ENCODE results near the gene DFFB. TPM values are rescaled to one million over a fixed set of nuclear protein-coding genes. Genes with fewer than 3 reads are reported as not detected.

DFFB gene
- total and polyA plus RNA-seq, 5 experiments from 2014 or later, result 8.5 to 21.1 (median 12.5) TPM

DNA sequence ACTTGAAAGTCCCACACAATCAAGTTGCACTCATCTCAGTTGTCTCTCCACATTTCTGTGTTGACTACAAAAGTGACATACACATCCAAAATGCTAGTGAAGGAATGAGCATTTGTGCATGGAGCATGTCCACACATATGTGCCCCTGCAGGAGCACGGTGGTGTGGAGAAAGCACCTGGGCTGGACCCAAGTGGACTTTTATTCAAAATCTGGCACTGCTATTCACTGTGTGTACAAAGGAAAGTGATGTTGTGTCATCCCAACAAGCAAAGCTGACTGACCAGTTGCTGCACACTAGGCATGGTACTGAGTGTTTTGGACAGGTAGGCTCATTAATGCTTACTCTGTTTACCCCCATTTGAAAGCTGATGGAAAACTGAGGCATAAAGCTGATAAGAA, 19.6 kb upstream of the DFFB start:
- Mint-ChIP-seq H3K27ac (no peak overlapping the region), H3K36me3 (peaks cover 15 to 88% (median 44%) of the 10 kb centered on the region in 3 donors), H3K9me3 (peaks cover 0 to 10% (median 0%) of the 10 kb centered on the region in 9 donors), H3K27me3 (no peaks in the 10 kb centered on the region), H3K4me1 (no peaks in the 10 kb centered on the region), H3K4me3 (no peak overlapping the region)
- DNase-seq, result no peak
- POLR2A ChIA-PET, result no interaction called here
- no peak for ATAC-seq

DNA sequence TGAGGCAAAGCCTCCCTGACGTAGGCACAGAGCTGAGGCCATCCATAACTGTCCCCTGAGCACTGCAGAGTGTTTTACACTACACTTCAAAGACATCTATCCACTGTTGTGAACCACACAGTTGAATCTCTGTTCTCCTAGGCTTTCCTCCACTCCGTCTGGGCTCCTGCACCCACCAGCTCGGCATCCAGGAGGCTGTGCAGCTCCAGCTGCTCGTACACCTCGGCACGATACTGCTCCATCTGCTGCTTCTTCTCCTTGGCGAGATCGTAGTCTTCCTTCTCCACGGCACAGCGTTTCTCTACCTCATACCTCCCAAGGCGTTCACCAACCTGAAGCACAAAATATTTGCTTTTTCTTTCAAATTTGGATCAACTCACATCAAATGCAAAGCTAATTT, 18.5 kb upstream of the DFFB start:
- DNase-seq (no peak), ATAC-seq (no peak)
- POLR2A ChIA-PET, result no interaction called here
- Mint-ChIP-seq H3K27ac (peak overlapping the region in 1 of 10 donors; percentile 53), H3K4me1 (no peaks in the 10 kb centered on the region), H3K36me3 (peaks cover 15 to 89% (median 44%) of the 10 kb centered on the region in 3 donors), H3K27me3 (no peaks in the 10 kb centered on the region), H3K4me3 (no peak overlapping the region), H3K9me3 (peaks cover 0 to 10% (median 0%) of the 10 kb centered on the region in 9 donors)

DNA sequence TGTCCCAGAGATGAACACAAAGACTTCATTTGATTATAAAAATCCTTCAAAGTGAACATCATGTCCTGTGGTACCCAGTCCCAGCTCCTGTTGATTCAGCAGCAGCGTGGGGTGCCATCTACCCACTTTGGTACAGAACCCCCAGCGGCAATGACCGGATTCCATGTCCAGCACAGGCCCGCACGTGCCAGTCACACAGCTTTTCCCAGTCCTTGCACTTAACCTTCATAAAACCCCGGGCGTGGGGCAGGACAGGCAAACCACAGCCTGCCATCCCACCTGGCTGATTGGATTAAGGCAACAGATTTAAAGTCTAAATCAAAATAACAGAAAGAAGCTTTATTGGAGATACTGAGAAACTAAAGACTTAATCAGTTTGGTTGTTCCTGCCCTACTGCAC, 15.8 kb upstream of the DFFB start:
- Mint-ChIP-seq H3K4me1 (no peaks in the 10 kb centered on the region), H3K27ac (no peak overlapping the region), H3K27me3 (no peaks in the 10 kb centered on the region), H3K36me3 (peaks cover 15 to 85% (median 42%) of the 10 kb centered on the region in 3 donors), H3K9me3 (peaks cover 0 to 10% (median 0%) of the 10 kb centered on the region in 9 donors), H3K4me3 (no peak overlapping the region)
- ATAC-seq (no peak), DNase-seq (no peak)
- POLR2A ChIA-PET, result no interaction called here

DNA sequence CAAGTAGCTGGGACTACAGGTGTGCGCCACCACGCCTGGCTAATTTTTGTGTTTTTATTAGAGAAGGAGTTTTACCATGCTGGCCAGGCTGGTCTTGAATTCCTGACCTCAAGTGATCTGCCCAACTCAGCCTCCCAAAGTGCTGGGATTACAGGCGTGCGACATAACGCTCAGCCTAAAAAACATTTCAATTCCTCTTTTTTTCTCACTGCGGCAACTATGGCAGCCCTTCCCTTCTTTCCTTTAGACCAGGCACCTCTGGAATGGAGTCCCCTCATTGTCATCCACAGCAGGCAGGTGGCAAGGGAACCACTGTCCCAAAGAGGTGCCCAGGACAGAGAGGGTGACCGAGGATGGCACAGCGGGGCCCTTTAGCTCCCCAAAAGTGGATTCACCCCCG, 14.4 kb upstream of the DFFB start:
- no peak for ATAC-seq
- H3K27ac Mint-ChIP-seq, result no peak overlapping the region
- H3K4me1 Mint-ChIP-seq, result no peaks in the 10 kb centered on the region
- peaks cover 19 to 85% (median 36%) of the 10 kb centered on the region in 3 donors for H3K36me3 Mint-ChIP-seq
- no peak overlapping the region for H3K4me3 Mint-ChIP-seq
- peaks cover 0 to 4% (median 0%) of the 10 kb centered on the region in 9 donors for H3K9me3 Mint-ChIP-seq
- no peak for DNase-seq
- H3K27me3 Mint-ChIP-seq, result no peaks in the 10 kb centered on the region
- POLR2A ChIA-PET, result no interaction called here

GRCh38 chr1:3846541-3846940, 10.7 kb upstream of the DFFB start:
- H3K4me3 Mint-ChIP-seq, result no peak overlapping the region
- H3K27ac Mint-ChIP-seq, result no peak overlapping the region
- no peaks in the 10 kb centered on the region for H3K9me3 Mint-ChIP-seq
- H3K36me3 Mint-ChIP-seq, result peaks cover 4 to 83% (median 23%) of the 10 kb centered on the region in 3 donors
- H3K27me3 Mint-ChIP-seq, result no peaks in the 10 kb centered on the region
- POLR2A ChIA-PET, result no interaction called here
- peaks cover 0 to 2% (median 0%) of the 10 kb centered on the region in 4 donors for H3K4me1 Mint-ChIP-seq
- DNase-seq (no peak), ATAC-seq (no peak)

GRCh38 chr1:3847081-3847480, 10.2 kb upstream of the DFFB start:
- no peak for ATAC-seq
- Mint-ChIP-seq H3K27me3 (no peaks in the 10 kb centered on the region), H3K27ac (no peak overlapping the region), H3K9me3 (no peaks in the 10 kb centered on the region), H3K4me1 (peaks cover 0 to 2% (median 0%) of the 10 kb centered on the region in 4 donors), H3K4me3 (no peak overlapping the region), H3K36me3 (peaks cover 4 to 81% (median 20%) of the 10 kb centered on the region in 3 donors)
- DNase-seq, result no peak
- POLR2A ChIA-PET, result no interaction called here

DNA sequence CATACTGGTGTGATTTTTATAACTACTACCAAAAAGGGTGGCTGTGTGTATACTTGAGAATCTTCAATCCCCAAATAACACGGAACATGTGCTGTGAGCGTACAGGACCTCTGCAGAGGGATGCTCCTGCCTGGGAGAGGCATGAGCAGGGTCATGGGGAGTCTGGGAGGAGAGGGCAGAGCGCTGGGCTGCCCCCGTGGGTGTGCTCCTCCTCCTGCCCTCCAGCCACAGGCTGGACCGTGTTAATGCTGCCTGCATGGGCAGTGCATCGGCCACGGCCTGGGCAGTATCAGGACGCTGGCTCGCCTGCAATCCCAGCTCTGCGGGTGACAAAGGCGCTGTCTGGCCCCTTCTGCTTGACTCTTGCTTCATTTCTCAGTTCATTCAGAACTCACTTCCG, 6.4 kb upstream of the DFFB start:
- H3K9me3 Mint-ChIP-seq, result no peaks in the 10 kb centered on the region
- peaks cover 4 to 58% (median 14%) of the 10 kb centered on the region in 3 donors for H3K36me3 Mint-ChIP-seq

DNA sequence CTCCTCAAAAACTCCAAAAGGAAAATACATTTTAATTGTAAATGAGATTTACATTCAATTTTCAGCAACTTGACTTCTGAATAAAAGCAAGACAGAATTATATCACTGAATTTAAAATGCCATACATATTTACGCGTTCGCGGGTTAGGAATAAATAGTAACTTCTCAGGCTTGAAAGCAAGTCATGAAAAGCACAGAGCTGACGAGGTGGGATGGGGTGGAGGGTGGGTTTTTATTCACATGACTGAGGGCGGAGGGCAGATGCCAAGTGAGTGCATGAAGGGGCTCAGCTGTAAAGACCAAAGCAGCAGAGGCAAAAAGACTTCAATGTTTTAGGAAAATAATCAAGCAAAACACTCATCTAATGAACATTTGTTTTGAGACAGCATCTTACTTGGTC, 6.0 kb upstream of the DFFB start:
- Mint-ChIP-seq H3K4me1 (peaks cover 7 to 26% (median 19%) of the 10 kb centered on the region in 4 donors), H3K27ac (no peak overlapping the region), H3K36me3 (peaks cover 4 to 58% (median 14%) of the 10 kb centered on the region in 3 donors), H3K27me3 (no peaks in the 10 kb centered on the region), H3K4me3 (no peak overlapping the region), H3K9me3 (no peaks in the 10 kb centered on the region)
- DNase-seq, result no peak
- no peak for ATAC-seq
- POLR2A ChIA-PET, result no interaction called here

More for the DNA sequence above, 6.4 kb upstream of the DFFB start:
- H3K4me1 Mint-ChIP-seq, result peaks cover 7 to 22% (median 17%) of the 10 kb centered on the region in 4 donors
- DNase-seq, result no peak
- POLR2A ChIA-PET, result no interaction called here
- no peak for ATAC-seq
- peak overlapping the region in 1 of 10 donors; percentile 32 for H3K27ac Mint-ChIP-seq
- no peak overlapping the region for H3K4me3 Mint-ChIP-seq
- no peaks in the 10 kb centered on the region for H3K27me3 Mint-ChIP-seq

- Mint-ChIP-seq H3K27me3 (no peaks in the 10 kb centered on the region), H3K36me3 (peaks cover 0 to 51% (median 10%) of the 10 kb centered on the region in 3 donors), H3K9me3 (no peaks in the 10 kb centered on the region), H3K4me3 (no peak overlapping the region), H3K4me1 (peaks cover 7 to 28% (median 21%) of the 10 kb centered on the region in 4 donors), H3K27ac (no peak overlapping the region)
- ATAC-seq (no peak), DNase-seq (no peak)
- POLR2A ChIA-PET, result no interaction called here
Observed at GRCh38 chr1:3852091-3852490, 5.2 kb upstream of the DFFB start.

GRCh38 chr1:3852711-3853485, 4.4 kb upstream of the DFFB start:
- POLR2A ChIA-PET, result no interaction called here
- H3K9me3 Mint-ChIP-seq, result no peaks in the 10 kb centered on the region
- H3K36me3 Mint-ChIP-seq, result peaks cover 0 to 43% (median 6%) of the 10 kb centered on the region in 3 donors
- no peak overlapping the region for H3K4me3 Mint-ChIP-seq
- no peak for ATAC-seq
- peak overlapping the region in 1 of 10 donors; percentile 68 for H3K27ac Mint-ChIP-seq
- H3K27me3 Mint-ChIP-seq, result no peaks in the 10 kb centered on the region
- no peak for DNase-seq
- peaks cover 10 to 32% (median 27%) of the 10 kb centered on the region in 4 donors for H3K4me1 Mint-ChIP-seq

GRCh38 chr1:3857791-3858129, 484 bp downstream of the DFFB start:
- Mint-ChIP-seq H3K4me1 (peaks cover 15 to 57% (median 41%) of the 10 kb centered on the region in 4 donors), H3K27me3 (no peaks in the 10 kb centered on the region), H3K9me3 (no peaks in the 10 kb centered on the region), H3K27ac (peak overlapping the region in 4 of 10 donors; percentile 33 to 91 (median 82)), H3K4me3 (peak overlapping the region; percentile 94 to 100 (median 97)), H3K36me3 (peaks cover 0 to 13% (median 0%) of the 10 kb centered on the region in 3 donors)
- ATAC-seq, result no peak
- DNase-seq, result peak in 1 of 10 donors; percentile 7
- POLR2A ChIA-PET, result interaction anchor here (0.6 to 5.2 kb wide), 5 partner anchors 23 to 224 kb away, joined by 3 to 62 read pairs (median 4); partner anchors contain the start of gene C1orf174

DNA sequence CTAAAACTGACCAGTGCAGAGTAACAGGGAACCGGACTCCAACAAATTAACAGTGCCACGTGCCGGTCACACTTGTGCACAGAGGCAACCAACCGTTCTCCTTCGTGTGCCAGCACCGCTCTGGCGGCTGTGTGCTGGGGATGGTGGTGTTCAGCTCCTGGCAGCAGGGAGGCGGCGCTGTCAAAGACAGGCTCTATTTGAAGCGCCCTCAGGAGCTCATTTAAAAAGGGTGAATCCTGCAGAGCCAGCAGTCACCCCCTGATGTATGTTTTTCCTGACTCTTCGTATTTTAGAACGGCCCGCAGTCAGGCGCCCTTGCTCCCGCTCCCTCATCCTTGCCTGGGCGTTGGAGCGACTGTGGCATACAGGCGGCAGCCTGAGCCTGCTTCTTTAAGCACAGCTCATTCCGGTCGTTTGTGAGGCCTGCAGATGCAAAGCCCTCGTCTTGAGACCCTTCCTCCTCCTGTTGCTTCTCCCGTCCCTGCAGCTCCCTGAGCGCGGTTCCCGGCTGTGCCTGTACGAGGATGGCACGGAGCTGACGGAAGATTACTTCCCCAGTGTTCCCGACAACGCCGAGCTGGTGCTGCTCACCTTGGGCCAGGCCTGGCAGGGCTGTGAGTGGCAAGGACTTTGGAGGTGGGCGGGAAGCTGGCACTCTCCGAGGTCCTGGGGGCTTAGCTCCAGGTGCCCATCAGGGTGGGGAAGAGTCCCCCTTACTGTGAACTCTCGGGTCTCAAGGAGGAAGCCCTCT, 1.1 kb downstream of the DFFB start:
- H3K4me1 Mint-ChIP-seq, result peaks cover 15 to 55% (median 38%) of the 10 kb centered on the region in 4 donors
- DNase-seq, result peak in 1 of 10 donors; percentile 6

More for the DNA sequence above, 1.1 kb downstream of the DFFB start:
- Mint-ChIP-seq H3K27ac (peak overlapping the region in 4 of 10 donors; percentile 20 to 75 (median 72)), H3K27me3 (no peaks in the 10 kb centered on the region), H3K36me3 (peaks cover 0 to 17% (median 0%) of the 10 kb centered on the region in 3 donors), H3K4me3 (peak overlapping the region; percentile 94 to 100 (median 97)), H3K9me3 (no peaks in the 10 kb centered on the region)
- ATAC-seq, result no peak
- POLR2A ChIA-PET, result interaction anchor here (1.1 to 5.2 kb wide), 3 partner anchors 22 to 43 kb away, joined by 3 to 62 read pairs (median 7); partner anchors contain the start of gene C1orf174
